ACHN (cell line): Measurements from ENCODE around the gene KCNQ2.

Source experiments
- DNase-seq: peaks from one replicate; pipeline ENCODE4 v3.0.0-alpha.2; 2015
- in situ Hi-C: cut with HindIII; loops from 2 replicates; pipeline ENCODE4 v1.10.0; 2017; ENCODE audit warnings: low sequenced_read_pairs, low pct_ligation_motif_present, low pct_unique_long_range_greater_than_20kb

Gene KCNQ2

DNA sequence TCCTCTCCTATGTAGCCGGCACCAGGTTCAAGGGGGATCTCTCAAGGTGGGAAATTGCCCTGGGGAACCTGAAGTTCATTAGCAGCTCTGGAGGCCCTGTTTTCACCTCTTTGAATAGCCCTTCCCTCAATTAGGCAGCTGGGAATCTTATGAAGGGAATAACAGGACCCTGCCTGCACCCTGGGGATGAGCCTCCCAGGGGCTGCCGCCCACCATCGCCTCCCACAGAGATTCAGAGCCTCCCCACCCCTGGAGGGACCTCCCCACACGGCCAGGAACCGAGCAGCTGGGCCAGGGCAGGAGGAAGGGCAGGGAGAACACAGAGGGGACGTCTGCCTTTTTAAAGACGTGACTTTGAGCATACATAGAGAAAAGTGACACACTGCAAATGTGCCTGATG, 31.1 kb upstream of the KCNQ2 start:
- in situ Hi-C loops: no loop called here
- no peak for DNase-seq

DNA sequence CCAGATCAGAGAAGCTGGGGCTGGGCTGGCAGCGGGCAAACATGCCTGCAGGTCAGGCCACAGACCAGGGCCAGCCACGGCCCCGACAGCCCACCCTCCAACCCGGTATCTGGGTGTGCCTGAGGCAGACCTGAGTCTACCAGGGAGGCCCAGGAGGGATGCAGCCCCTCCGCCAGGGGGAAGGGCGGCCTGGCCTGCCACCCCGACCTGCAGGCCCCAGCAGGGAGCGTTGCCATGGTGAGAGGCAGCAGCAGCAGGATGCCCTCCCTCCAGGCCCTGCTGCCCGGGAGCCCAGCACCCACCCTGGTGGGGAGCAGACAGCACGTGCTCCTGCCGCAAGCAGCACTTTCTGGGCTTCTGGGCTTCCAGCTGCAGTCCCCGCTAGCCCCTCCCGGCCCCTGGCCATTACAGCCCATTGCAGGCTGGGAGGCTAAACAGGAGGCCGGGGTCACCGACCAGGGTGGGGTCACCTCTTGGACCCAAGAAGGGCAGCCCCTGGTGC, 30.3 kb upstream of the KCNQ2 start:
- in situ Hi-C loops: no loop called here
- no peak for DNase-seq

DNA sequence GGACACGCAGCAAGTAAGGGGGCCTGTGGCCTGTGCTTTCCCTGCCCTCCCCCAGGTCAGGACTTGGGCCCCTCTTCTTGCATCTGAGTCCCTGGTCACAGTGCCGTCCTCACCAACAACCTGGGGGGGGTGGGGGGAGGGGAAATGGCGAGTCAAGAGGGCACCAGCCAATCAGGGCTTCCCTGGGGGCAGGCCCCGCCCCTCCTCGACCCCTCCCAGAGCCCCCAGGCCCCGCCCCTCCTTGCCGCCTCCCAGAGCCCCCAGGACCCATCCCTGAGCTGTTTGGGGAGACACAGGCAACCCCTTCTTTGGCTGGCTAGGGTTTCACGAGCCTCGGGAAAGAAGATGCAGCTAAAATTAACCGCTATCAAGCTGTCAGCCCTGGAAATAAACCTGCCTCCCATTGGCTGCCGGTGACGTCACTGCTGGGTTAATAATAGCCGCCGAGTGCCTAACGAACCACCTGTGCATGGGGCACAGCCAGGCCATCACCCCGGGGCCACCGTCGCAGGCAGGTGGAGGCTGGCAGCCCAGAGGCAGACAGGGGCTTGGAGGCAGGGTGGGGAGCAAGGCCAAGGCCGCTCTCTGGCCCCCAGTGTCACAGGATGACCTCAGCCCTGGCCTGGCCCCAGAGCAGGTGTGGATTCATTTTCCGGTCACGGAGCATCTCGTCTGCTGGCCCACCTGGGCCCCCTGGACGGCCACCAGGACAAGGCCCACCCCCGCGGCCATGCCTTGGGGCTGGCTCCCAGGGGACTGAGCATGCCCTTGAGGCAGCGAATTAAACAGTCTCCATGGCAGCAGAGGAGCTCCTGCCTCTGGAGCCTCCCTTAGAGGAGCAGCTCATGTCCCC, 29.6 kb upstream of the KCNQ2 start:
- no peak for DNase-seq
- in situ Hi-C loops: no loop called here

DNA sequence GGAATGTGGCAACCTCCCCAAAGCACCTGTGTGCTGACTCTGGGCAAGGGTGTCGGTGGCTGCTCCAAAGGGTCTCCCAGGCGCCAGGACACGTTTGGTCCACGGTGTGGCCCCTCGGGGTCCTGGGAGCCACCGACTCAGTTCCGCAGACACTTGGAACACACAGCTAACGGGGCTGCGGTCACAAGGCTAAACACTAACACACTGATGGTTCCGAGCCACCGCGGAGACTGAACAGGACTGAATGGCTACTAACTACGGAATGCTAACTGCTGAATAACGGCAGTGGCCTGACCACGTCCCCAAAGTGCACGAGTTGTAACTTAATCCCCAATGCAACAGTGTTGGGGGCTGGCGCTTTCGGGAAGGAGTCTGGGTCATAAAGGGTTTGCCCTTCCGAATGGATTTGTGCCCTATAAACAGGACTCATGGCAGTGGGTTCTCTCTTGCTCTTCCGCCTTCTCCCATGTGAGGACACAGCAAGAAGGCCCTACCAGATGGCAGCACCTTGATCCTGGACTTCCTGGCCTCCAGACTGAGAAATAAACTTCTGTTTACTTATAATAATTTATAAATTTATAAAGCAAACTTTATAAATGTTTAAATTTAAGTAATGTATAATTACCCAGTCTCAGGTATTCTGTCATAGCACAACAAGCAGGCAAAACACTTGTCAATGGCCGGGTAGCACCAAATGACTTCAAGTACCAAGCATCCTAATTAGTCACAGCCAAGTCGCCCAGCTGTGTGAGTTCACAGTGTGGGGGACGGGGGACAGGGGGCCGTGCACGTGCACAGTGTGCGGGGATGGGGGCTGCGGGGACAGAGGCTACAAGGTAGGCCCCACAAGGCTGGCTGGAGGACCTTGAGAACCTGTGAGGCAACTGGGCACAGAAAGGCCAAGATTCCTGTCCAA, 28.7 kb upstream of the KCNQ2 start:
- no peak for DNase-seq
- in situ Hi-C loops: no loop called here

DNA sequence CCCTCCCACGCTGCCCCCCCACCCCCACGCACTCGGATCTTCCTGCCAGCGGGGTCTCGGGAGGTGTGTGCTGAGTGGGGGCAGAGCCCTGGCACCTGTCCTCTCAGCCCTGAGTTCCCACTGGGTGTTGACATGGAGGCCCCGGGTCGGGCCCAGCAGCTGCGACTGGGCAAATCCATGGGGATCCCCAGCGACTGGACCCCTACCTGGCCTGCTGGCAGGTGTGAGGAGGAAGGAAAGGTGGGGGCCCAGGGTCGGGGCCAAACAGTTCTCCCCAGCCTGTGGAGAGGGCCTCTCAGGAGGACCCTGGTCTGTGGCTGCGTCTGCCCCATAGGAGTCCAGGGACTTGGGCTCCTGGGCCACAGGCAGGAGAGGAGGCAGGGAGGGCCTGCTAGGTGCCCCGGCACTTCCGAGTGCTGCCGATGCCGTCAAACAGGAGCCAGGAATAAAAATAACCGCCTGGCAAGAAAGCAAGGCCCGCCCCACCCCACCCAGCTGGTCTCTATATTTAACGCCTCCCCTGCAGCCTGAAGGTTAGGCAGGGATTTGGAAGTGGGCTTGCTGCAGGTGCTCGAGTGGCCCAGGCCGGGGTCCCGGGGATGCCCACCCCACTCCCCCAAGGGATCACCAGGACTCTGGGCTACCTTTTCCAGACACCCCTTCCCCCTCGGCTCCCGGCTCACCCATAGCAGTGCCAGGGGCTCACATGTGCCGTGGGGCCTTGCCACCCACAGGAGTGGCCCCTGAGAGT, 27.9 kb upstream of the KCNQ2 start:
- no peak for DNase-seq
- in situ Hi-C loops: no loop called here

DNA sequence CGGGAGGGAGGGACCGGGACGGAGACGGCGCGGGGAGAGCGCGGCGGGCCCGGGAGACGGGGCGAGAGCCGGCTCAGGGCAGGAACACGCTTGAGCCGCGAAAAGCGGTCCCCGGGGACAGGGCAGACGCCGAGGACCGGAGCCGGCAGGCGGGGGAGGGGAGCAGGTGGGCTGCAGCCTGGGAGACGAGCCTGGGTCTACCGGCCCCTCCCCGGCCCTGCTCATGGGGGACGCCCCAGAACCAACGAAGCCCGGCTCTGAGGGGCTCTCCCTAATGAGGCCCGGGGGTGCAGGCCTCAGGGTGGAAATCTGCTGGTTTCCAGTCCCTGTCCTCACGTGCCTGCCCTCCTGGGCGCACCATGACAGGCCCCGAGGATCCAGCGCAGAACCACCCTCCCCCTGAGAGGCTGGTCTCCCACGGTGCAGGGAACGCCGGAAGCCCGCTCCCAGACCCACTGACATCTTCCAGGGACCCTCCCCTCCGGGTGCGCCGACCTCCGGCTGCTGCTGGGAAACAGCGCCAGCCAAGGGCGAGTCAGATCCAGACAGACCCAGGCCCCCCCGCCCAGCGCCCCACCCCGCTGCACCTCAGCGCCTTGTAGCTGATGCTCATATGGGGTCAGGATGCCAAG, 27.0 kb upstream of the KCNQ2 start:
- DNase-seq: no peak
- in situ Hi-C loops: no loop called here

DNA sequence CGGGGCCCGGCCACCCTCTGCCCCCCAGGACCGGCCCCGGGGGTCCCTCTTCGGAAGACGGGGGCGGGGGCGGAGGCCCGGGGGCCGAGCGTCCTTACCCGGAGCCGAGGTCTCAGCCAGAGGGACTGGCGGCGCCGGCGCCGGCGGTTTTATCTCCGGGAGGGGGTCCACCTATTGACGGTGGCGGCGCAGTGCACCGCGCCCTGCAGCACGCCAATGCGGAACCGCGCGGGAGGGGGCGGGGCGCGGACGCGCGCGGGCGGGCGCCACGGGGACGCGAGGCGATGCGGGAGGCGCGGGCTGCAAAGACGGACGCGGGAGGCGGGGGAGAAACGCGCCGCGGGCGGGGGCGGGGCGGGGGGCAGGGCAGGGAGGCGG, 26.5 kb upstream of the KCNQ2 start, which contains the start of gene EEF1A2:
Gene EEF1A2 (minus strand): TSS at position 124 of the 378 bp plus-strand sequence. CDS start 1,320 bp downstream, outside the sequence.
- peak; percentile 42 for DNase-seq
- in situ Hi-C loops: no loop called here

DNA sequence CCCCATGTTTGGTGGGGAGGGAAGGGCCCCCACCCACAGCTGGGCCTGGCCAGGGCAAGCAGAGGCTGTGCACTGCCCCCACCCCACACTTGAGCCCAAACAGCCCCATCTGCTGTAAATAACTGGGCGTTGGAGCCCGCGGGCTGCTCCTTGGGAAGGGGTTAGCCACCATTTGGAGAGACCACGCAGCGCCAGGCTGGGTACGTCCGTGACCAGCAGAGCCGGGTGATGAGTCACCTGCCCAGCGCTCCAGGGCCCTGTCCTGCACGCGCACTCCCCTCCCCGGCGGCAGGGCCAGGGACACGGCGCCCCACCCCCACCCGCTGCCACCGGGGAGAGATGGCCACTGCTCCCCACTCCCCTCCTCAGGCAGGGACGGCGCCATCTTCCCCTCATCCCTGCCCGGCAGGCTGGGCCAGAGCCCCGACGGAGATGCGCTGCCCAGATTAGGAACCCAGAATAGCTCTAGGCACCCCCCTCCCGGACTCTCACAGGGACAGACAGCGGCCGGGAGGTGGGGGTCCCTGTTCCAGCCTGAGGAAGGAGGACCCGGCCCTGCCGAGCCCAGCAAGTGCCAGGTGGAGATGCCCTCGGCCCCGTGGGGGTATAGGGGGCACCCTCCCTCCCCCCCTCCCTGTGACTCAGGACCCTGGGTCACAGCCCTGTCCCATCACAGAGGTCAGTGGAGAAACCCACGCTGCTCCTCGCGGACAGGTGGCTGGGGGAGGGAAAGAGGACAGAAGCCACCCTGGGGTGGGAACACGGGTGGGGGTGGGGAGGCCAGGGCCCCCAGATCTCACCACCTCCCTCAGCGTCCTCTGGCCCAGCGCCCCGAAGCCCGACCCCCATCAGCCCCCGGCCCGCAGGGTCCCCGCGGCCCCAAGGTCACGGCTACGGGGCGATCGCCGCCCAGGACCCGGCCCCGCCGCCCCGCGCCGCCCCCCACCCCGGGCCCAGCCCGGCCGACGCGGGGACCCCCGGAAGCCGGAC, 25.8 kb upstream of the KCNQ2 start:
- in situ Hi-C loops: no loop called here
- DNase-seq: peak; percentile 66

DNA sequence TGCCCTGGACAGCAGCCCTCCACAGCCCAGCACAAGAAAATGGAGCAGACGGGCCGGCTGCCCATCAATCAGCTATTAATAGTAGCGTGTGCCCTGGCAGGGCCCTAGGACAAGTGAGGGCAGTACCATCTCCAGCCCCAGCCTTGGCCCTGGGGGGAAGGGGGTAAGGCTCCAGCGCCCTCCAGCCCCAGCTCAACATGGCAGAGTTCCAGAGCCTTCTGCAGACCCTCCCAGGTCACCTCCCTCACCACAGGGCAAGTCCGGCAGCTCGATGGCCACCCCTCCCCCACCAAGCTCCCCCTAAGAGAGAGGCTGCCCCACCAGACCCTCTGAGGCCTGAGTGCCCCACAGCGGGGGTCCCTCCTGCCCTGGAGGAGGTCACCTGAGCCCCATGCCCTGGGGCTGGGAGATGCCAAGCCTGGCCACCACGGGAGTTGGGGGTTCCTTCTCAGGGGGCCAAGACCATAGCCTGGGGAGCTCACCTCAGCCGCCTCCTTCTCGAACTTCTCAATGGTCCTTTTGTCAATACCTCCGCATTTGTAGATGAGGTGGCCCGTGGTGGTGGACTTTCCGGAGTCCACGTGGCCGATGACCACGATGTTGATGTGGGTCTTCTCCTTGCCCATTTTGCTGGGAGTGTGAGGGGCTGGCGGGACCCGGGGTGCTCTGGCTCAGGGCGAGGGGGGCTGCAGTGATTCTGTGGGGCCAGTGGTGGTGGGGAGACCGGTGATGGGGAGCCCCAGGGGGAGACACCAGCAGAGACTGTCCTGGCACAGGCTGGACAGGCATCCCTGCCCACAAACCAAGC, 24.9 kb upstream of the KCNQ2 start:
- DNase-seq: no peak
- in situ Hi-C loops: no loop called here

DNA sequence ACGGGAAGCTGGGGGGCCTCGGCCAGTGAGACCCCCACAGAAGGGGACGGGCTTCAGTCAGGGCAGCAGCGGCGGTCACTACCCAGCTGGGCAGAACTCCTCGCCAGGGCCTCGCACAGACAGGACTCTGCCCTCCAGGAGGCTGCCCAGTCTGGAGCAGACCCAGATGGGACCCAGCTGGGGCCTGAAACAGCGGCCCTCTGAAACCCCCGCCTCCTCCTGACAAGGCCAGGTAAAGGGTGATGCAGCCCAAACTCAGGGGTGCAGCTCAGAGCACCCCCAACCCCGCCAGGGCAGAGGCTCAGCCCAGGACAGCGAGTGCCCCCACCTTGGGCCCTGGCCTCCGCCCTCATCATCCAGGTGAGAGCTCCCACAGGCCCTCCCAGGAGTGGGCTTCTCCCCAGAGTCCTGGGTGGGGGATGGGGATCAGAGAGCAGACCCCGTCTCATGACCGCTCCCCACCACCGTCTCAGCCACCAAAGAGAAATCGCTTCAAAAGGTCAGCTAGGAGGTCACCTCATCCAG, 24.2 kb upstream of the KCNQ2 start:
- in situ Hi-C loops: no loop called here

DNA sequence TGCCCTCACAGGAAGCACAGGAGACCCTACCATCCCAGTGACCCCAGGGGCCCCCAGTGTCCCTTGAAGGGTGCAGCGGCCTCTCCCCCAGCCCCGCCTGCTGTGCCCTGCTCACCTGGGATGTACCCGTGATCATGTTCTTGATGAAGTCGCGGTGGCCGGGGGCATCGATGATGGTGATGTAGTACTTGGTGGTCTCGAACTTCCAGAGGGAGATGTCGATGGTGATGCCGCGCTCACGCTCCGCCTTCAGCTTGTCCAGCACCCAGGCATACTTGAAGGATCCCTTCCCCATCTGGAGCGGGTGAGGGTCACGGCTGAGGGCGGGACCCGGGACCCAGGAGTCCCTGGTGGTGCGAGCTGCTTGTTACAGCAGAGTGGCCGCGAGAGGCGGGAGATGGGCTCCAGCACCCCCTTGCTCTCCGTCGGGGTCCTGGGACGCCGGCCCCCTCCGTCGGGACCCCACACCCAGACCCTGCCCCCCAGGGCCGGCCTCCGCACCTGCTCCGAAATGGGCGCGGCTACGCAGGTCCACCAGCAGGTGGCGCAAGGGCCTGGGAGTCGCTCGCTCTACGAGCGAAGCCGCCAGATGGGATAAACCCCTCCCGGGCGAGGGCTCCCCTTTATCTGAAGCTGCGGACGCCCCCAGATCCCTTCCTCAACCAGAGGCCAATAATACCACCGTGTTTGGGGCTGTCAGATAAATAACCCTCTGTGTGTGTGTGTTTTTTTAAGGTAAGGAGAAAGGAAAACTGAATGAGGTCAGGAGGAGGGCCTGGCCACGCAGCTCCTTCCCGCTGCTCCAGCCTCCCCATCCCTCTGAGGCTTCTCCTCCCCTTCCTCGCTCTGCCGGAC, 23.5 kb upstream of the KCNQ2 start:
- peak; percentile 34 for DNase-seq
- in situ Hi-C loops: no loop called here

More for the DNA sequence above, 24.2 kb upstream of the KCNQ2 start:
- no peak for DNase-seq

DNA sequence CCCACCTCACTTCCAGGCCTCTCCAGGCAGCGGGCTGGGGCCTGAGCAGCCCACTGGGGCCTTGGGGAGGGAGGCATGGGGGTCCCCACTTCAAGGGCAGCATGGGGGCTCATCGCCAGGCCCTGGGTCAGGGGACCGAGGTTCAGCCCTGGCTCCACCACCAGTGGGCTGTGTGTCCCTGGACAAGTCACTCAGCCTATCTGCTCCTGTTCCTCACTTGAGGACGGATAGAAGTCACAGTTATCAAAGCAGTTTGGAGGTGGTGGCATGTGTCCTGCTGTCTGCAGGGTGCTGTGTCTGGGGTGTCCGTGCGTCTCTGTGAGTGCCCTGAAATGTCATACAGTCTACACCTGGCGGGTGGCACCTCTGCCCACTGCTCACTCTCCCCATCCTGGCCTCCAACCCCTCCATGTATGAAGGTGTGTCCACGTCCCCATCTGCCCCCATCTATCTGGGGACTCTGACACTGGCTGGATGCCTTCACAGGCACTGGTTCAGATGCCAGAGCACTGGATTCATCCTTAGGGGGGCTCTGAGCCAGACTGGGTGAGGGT, 22.8 kb upstream of the KCNQ2 start:
- in situ Hi-C loops: no loop called here

DNA sequence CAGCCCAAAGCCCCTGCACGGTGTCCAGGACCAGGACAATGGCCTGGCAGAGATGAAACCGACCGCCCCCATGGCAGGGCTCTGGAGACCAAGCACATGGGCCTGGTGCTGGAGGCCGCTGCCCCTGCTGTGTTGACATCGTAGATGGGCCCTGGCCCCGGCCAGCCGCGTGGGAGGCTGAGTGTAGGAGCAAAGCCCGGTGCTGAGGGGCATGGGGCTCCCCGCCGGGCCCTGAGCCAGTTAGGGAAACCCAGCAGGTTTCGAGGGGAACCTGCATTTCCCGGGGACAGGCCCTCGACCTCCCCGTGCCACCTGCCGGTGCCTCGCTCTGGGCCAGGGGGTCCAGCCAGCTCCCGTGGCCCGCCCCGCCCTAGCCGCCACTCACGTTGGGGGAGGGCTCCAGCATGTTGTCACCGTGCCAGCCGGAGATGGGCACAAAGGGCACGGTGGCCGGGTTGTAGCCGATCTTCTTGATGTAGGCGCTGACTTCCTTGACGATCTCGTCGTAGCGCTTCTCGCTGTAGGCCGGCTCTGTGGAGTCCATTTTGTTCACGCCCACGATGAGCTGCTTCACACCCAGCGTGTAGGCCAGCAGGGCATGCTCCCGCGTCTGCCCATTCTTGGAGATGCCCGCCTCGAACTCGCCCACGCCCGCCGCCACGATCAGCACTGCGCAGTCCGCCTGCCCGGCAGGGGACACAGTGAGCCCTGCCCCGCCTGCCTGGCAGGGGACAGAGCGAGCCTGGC, 22.1 kb upstream of the KCNQ2 start:
- in situ Hi-C loops: no loop called here
- DNase-seq: no peak

More for the DNA sequence above, 22.8 kb upstream of the KCNQ2 start:
- no peak for DNase-seq

DNA sequence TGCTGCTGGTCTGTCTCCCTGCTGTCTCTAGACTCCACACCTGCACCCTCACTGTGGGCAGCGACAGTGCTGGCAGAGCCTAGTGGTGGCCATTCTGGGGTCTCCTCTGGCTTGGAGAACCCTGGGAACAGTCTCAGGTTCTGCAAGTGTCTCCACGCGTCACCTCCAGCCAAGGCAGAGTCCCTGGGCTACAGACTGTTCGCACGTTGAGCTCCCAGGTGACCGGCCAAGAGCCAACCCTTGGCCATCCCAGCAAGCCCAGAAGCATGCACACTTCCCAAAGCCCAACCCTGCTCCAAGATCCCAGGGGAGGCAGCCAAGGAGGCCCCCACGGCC, 21.6 kb upstream of the KCNQ2 start:
- in situ Hi-C loops: no loop called here
- no peak for DNase-seq
